GM12872 (cell line): Measurements from ENCODE around the gene ARAF.
A peak's percentile ranks its signal among the peaks of the same experiment; 100 is the strongest.

Experiments
- TF ChIP-seq, protein P1 (sequence below): IDR thresholded peaks from 3 replicates; pipeline ENCODE4 v1.5.1; 2011; ENCODE audit warnings: low read depth, mild to moderate bottlenecking, low read length, moderate library complexity; ENCODE audit not compliant: insufficient read depth

ARAF gene

GRCh38 chrX:47560934-47561658 lies at the start of gene ARAF:
ARAF (plus strand) TSS chrX:47561205; CDS start chrX:47562968, 1,763 bp downstream.
- TF ChIP-seq, protein P1, sequence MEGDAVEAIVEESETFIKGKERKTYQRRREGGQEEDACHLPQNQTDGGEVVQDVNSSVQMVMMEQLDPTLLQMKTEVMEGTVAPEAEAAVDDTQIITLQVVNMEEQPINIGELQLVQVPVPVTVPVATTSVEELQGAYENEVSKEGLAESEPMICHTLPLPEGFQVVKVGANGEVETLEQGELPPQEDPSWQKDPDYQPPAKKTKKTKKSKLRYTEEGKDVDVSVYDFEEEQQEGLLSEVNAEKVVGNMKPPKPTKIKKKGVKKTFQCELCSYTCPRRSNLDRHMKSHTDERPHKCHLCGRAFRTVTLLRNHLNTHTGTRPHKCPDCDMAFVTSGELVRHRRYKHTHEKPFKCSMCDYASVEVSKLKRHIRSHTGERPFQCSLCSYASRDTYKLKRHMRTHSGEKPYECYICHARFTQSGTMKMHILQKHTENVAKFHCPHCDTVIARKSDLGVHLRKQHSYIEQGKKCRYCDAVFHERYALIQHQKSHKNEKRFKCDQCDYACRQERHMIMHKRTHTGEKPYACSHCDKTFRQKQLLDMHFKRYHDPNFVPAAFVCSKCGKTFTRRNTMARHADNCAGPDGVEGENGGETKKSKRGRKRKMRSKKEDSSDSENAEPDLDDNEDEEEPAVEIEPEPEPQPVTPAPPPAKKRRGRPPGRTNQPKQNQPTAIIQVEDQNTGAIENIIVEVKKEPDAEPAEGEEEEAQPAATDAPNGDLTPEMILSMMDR = no peak

DNA sequence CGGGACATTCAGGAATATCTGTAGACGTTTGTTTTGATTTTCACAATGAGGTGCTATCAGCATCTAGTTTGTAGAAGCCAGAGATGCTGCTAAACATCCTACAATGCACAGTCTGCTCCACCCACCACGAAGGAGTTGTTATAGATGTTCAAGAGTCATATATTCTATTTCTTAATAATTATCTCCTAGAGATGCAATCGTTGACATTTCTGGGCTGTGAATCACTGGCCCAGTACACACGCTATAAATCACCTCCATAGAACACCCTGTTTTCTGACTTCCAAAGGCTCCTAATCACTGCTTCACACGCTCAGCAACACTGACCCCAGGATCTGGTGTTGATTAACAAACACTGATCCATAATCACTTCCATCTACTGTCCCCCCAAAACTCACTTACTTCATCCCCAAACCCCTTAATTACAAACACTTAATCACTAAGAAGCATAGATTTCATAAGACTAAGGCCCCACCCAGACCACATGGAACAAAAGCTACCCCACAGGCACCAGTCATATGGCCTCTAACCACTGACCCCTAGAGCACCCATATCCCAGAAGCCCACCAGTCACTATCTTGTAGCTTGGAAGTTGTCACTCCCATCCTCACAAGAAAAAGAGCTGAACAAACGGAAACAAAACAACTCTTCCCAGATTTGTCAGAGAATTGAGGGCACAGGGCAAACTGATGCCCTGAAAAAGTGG lies 46.3 kb upstream of the ARAF start:
- TF ChIP-seq, protein P1 = no peak

- TF ChIP-seq, protein P1 = no peak
Observed at GRCh38 chrX:47515941-47516665, 44.9 kb upstream of the ARAF start.

DNA sequence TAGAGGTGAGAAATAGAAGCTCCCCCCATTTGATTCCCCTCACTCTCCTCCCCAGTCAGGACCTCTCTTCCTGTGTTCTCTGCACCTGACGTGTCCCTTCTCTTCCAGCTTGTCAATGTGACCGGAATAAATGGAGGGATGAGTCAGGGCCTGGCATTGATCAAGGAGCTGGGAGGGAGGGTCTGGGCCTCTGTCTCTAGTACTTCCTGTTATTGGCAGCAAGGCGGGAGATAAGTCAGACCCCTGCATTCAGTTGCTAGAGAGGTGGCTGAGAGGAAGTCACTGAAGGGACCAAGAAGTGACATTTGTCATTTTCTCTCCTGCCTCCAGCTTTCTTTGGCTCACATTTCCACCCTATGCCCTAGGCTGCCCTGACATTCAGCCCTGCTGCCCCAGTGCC lies 42.9 kb upstream of the ARAF start:
- TF ChIP-seq, protein P1 = no peak

DNA sequence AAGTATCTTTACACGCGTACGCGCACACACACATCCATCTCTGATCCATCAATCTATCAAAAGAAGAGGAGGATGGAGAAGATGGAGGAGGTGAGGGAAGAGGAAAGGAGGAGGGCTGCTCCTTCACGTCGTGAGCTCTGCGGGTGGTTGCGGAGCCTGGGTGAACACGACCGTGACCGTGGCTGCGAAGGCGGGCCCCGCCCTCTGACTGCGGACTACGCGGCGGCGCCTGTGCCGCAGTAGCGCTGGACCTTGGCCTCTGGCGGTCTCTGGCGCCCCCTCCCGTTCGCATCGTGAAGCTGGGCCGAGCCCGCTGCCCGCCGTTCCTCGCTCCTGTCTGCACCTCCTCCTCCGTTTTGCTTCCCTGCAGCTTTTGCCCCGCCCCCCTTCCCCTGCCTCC lies 37.7 kb upstream of the ARAF start:
- TF ChIP-seq, protein P1 = peak; percentile 76

- TF ChIP-seq, protein P1 = no peak
Observed at GRCh38 chrX:47523713-47524166, 37.3 kb upstream of the ARAF start.

DNA sequence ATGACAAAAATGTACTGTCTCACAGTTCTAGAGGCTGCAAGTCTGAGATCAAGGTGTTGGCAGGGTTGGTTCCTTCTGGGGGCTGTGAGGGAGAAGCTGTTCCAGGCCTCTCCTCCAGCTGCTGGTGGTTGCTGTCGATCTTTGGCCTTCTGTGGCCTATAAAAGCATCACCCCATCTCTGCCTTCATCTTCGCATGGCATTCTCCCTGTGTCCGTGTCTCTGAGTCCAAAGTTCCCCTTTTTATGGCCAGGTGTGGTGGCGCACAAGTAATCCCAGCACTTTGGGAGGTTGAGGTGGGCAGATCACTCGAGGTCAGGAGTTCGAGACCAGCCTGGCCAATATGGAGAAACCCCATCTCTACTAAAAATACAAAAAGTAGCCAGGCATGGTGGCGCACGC lies 31.5 kb upstream of the ARAF start:
- TF ChIP-seq, protein P1 = no peak
